SK-MEL-5 (cell line): ENCODE measurements around the gene FEM1B. TPM values are rescaled to one million over a fixed set of nuclear protein-coding genes. Genes with fewer than 3 reads are reported as not detected.
A peak's percentile ranks its signal among the peaks of the same experiment; 100 is the strongest.

Source experiments
- DNase-seq: peaks from one replicate; pipeline ENCODE4 v3.0.0-alpha.2; 2016; ENCODE audit warnings: low read depth, low spot score
- in situ Hi-C: cut with HindIII; loops from 2 replicates; pipeline ENCODE4 v1.10.0; 2016; ENCODE audit warnings: low sequenced_read_pairs, high pct_unique_total_duplicates, low pct_unique_long_range_greater_than_20kb
- total RNA-seq: library from RNA; depleted of rRNA; stranded (reverse); fragments of >200 nt; shearing (Covaris generic); gene quantifications from 2 replicates; pipeline ENCODE4 v1.2.3, GENCODE V29; 2014

Gene FEM1B
- total RNA-seq, 1 experiment from 2014 or later: 53.4 TPM

- DNase-seq: no peak
- in situ Hi-C loops: no loop called here
Measured at GRCh38 chr15:68313501-68314410, 36.2 kb downstream of the FEM1B start.

GRCh38 chr15:68314563-68314962, 37.0 kb downstream of the FEM1B start:
- in situ Hi-C loops: no loop called here
- DNase-seq: no peak

GRCh38 chr15:68315035-68315434, 37.5 kb downstream of the FEM1B start:
- DNase-seq: no peak
- in situ Hi-C loops: no loop called here

- DNase-seq: no peak
- in situ Hi-C loops: no loop called here
Measured at GRCh38 chr15:68315495-68316031, 38.0 kb downstream of the FEM1B start.

- in situ Hi-C loops: no loop called here
- peak; percentile 47 for DNase-seq
Measured at GRCh38 chr15:68316061-68316804, 38.7 kb downstream of the FEM1B start.

- in situ Hi-C loops: no loop called here
- DNase-seq: no peak
Measured at GRCh38 chr15:68317281-68318007, 39.9 kb downstream of the FEM1B start.

GRCh38 chr15:68318008-68318835, 40.7 kb downstream of the FEM1B start:
- in situ Hi-C loops: no loop called here
- DNase-seq: no peak

GRCh38 chr15:68318931-68319909, 41.7 kb downstream of the FEM1B start:
- in situ Hi-C loops: no loop called here
- DNase-seq: no peak

GRCh38 chr15:68319997-68320396, 42.5 kb downstream of the FEM1B start:
- in situ Hi-C loops: no loop called here

GRCh38 chr15:68321229-68321628, 43.7 kb downstream of the FEM1B start:
- no peak for DNase-seq
- in situ Hi-C loops: no loop called here

More at GRCh38 chr15:68319997-68320396, 42.5 kb downstream of the FEM1B start:
- DNase-seq: no peak

- in situ Hi-C loops: no loop called here
- no peak for DNase-seq
Measured at GRCh38 chr15:68322796-68323195, 45.3 kb downstream of the FEM1B start.

GRCh38 chr15:68325726-68326125, 48.2 kb downstream of the FEM1B start:
- DNase-seq: no peak
- in situ Hi-C loops: no loop called here

GRCh38 chr15:68326711-68327354, 49.3 kb downstream of the FEM1B start:
- in situ Hi-C loops: no loop called here
- no peak for DNase-seq

GRCh38 chr15:68328443-68328842, 50.9 kb downstream of the FEM1B start:
- no peak for DNase-seq

GRCh38 chr15:68328964-68329363, 51.4 kb downstream of the FEM1B start:
- DNase-seq: no peak
- in situ Hi-C loops: no loop called here

More at GRCh38 chr15:68328443-68328842, 50.9 kb downstream of the FEM1B start:
- in situ Hi-C loops: no loop called here

- in situ Hi-C loops: no loop called here
Measured at GRCh38 chr15:68330416-68330815, 52.9 kb downstream of the FEM1B start.

More at GRCh38 chr15:68330416-68330815, 52.9 kb downstream of the FEM1B start:
- no peak for DNase-seq
